Measurements from ENCODE around the gene SGSM1. TPM values are rescaled to one million over a fixed set of nuclear protein-coding genes. Genes with fewer than 3 reads are reported as not detected.

Gene SGSM1
- total RNA-seq, 1 donor from 2014 or later, result 1.7 TPM

GRCh38 chr22:24961217-24961844, 155.3 kb downstream of the SGSM1 start:
- Mint-ChIP-seq H3K4me3 (no peak overlapping the region), H3K36me3 (no peaks in the 10 kb centered on the region), H3K27me3 (ENCODE audit: low read depth) (no peaks in the 10 kb centered on the region), H3K27ac (no peak overlapping the region), H3K4me1 (no peaks in the 10 kb centered on the region), H3K9me3 (no peaks in the 10 kb centered on the region)
- TF ChIP-seq CTCF (IDR thresholded peaks at IDR 0.05; ENCODE audit: unreplicated experiment), result no peak
- DNase-seq (ENCODE audit: low spot score in 2 of 2, unreplicated experiment in 2 of 2), result no peak

GRCh38 chr22:24962094-24962493, 156.1 kb downstream of the SGSM1 start:
- Mint-ChIP-seq H3K27ac (no peak overlapping the region), H3K4me3 (no peak overlapping the region), H3K4me1 (no peaks in the 10 kb centered on the region), H3K9me3 (no peaks in the 10 kb centered on the region), H3K36me3 (no peaks in the 10 kb centered on the region), H3K27me3 (ENCODE audit: low read depth) (no peaks in the 10 kb centered on the region)
- no peak for TF ChIP-seq CTCF (IDR thresholded peaks at IDR 0.05; ENCODE audit: unreplicated experiment)
- DNase-seq (ENCODE audit: low spot score in 2 of 2, unreplicated experiment in 2 of 2), result no peak

GRCh38 chr22:24962835-24963234, 156.8 kb downstream of the SGSM1 start:
- Mint-ChIP-seq H3K36me3 (no peaks in the 10 kb centered on the region), H3K4me3 (no peak overlapping the region), H3K9me3 (no peaks in the 10 kb centered on the region), H3K27ac (no peak overlapping the region), H3K27me3 (ENCODE audit: low read depth) (no peaks in the 10 kb centered on the region), H3K4me1 (no peaks in the 10 kb centered on the region)
- DNase-seq (ENCODE audit: low spot score in 2 of 2, unreplicated experiment in 2 of 2), result no peak
- TF ChIP-seq CTCF (IDR thresholded peaks at IDR 0.05; ENCODE audit: unreplicated experiment), result no peak

GRCh38 chr22:24964441-24964840, 158.4 kb downstream of the SGSM1 start:
- no peaks in the 10 kb centered on the region for H3K9me3 Mint-ChIP-seq
- no peaks in the 10 kb centered on the region for H3K36me3 Mint-ChIP-seq
- no peak overlapping the region for H3K27ac Mint-ChIP-seq
- peaks cover 10% of the 10 kb centered on the region for H3K4me1 Mint-ChIP-seq
- no peak for DNase-seq (ENCODE audit: low spot score in 2 of 2, unreplicated experiment in 2 of 2)
- H3K4me3 Mint-ChIP-seq, result no peak overlapping the region
- no peaks in the 10 kb centered on the region for H3K27me3 Mint-ChIP-seq (ENCODE audit: low read depth)
- TF ChIP-seq CTCF (IDR thresholded peaks at IDR 0.05; ENCODE audit: unreplicated experiment), result no peak

GRCh38 chr22:24965822-24966626, 160.0 kb downstream of the SGSM1 start:
- H3K27ac Mint-ChIP-seq, result no peak overlapping the region
- H3K9me3 Mint-ChIP-seq, result no peaks in the 10 kb centered on the region
- H3K4me3 Mint-ChIP-seq, result no peak overlapping the region
- no peaks in the 10 kb centered on the region for H3K27me3 Mint-ChIP-seq (ENCODE audit: low read depth)
- no peak for TF ChIP-seq CTCF (IDR thresholded peaks at IDR 0.05; ENCODE audit: unreplicated experiment)
- no peaks in the 10 kb centered on the region for H3K36me3 Mint-ChIP-seq
- peaks cover 17% of the 10 kb centered on the region for H3K4me1 Mint-ChIP-seq
- DNase-seq (ENCODE audit: low spot score in 2 of 2, unreplicated experiment in 2 of 2), result no peak

Data from mesothelial cell of epicardium (in vitro differentiated cells).